Glomerular visceral epithelial cell (primary cell): Measurements from ENCODE around the gene MAP4K4.
A peak's percentile ranks its signal among the peaks of the same experiment; 100 is the strongest.

ENCODE experiments used
- DNase-seq: peaks from one replicate; pipeline ENCODE4 v3.0.0-alpha.2; 2016; ENCODE audit errors: extremely low spot score

Gene MAP4K4

GRCh38 chr2:101723371-101724124 lies 26.0 kb downstream of the MAP4K4 start:
- no peak for DNase-seq

GRCh38 chr2:101724125-101724474 lies 26.6 kb downstream of the MAP4K4 start:
- DNase-seq: no peak

GRCh38 chr2:101725038-101725437 lies 27.5 kb downstream of the MAP4K4 start:
- no peak for DNase-seq

- no peak for DNase-seq
Measured at GRCh38 chr2:101725515-101726192, 28.1 kb downstream of the MAP4K4 start.

GRCh38 chr2:101728865-101729264 lies 31.4 kb downstream of the MAP4K4 start:
- no peak for DNase-seq

- no peak for DNase-seq
Measured at GRCh38 chr2:101729521-101730190, 32.1 kb downstream of the MAP4K4 start.

GRCh38 chr2:101731221-101732054 lies 33.9 kb downstream of the MAP4K4 start:
- no peak for DNase-seq

GRCh38 chr2:101732199-101732598 lies 34.7 kb downstream of the MAP4K4 start:
- no peak for DNase-seq

- DNase-seq: no peak
Measured at GRCh38 chr2:101732773-101733256, 35.3 kb downstream of the MAP4K4 start.

GRCh38 chr2:101733257-101733993 lies 35.9 kb downstream of the MAP4K4 start:
- DNase-seq: no peak

- no peak for DNase-seq
Measured at GRCh38 chr2:101734505-101735165, 37.1 kb downstream of the MAP4K4 start.

- DNase-seq: no peak
Measured at GRCh38 chr2:101735166-101735533, 37.6 kb downstream of the MAP4K4 start.

GRCh38 chr2:101736233-101736632 lies 38.7 kb downstream of the MAP4K4 start:
- DNase-seq: no peak

- peak; percentile 53 for DNase-seq
Measured at GRCh38 chr2:101736861-101737291, 39.4 kb downstream of the MAP4K4 start.

GRCh38 chr2:101737478-101738255 lies 40.2 kb downstream of the MAP4K4 start:
- peak; percentile 52 for DNase-seq

GRCh38 chr2:101738649-101739048 lies 41.1 kb downstream of the MAP4K4 start:
- DNase-seq: no peak

- no peak for DNase-seq
Measured at GRCh38 chr2:101740555-101740964, 43.1 kb downstream of the MAP4K4 start.

GRCh38 chr2:101741775-101742520 lies 44.4 kb downstream of the MAP4K4 start:
- DNase-seq: no peak

- no peak for DNase-seq
Measured at GRCh38 chr2:101742547-101742946, 45.0 kb downstream of the MAP4K4 start.
